H1 (cell line): ENCODE measurements around the gene CEMP1. TPM values are rescaled to one million over a fixed set of nuclear protein-coding genes. Genes with fewer than 3 reads are reported as not detected.

Experiments used
- BCL11A ChIP-seq, 2 experiments: IDR thresholded peaks; one replicate each; pipeline ENCODE4 v1.6.1; 2011; ENCODE audit warnings: low read depth in 2 of 2, low read length in 2 of 2, mild to moderate bottlenecking in 2 of 2
- EZH2 ChIP-seq: fragments of 200-600 bp; sonication (generic); IDR thresholded peaks from 2 replicates; pipeline ENCODE4 v1.7.1; 2012; ENCODE audit warnings: low read depth, mild to moderate bottlenecking, moderate library complexity, low read length, inconsistent platforms; ENCODE audit not compliant: severe bottlenecking
- GTF2F1 ChIP-seq: IDR thresholded peaks from 2 replicates; pipeline ENCODE4 v1.6.1; 2012; ENCODE audit warnings: low read depth, low read length, improper control_type of control experiment, borderline replicate concordance
- HDAC2 ChIP-seq, 2 experiments: fragments of 300-600 bp in 1 of 2; sonication (generic) in 1 of 2; IDR thresholded peaks; 2 replicates each; pipeline ENCODE4 v1.6.1; 2011 to 2012; ENCODE audit warnings: low read depth in 2 of 2, low read length in 2 of 2, mild to moderate bottlenecking in 2 of 2, moderate library complexity in 2 of 2, borderline replicate concordance in 1 of 2, inconsistent platforms in 1 of 2
- JUN ChIP-seq: IDR thresholded peaks from 2 replicates; pipeline ENCODE4 v1.6.1; 2011; ENCODE audit warnings: low read depth, mild to moderate bottlenecking, improper control_type of control experiment, low read length
- KDM4A ChIP-seq: IDR thresholded peaks from one replicate; pipeline ENCODE4 v1.7.1; 2012; ENCODE audit warnings: low read depth, mild to moderate bottlenecking, moderate library complexity, low read length, inconsistent platforms; ENCODE audit not compliant: severe bottlenecking
- MAFK ChIP-seq: IDR thresholded peaks from 2 replicates; pipeline ENCODE4 v1.6.1; 2012; ENCODE audit warnings: low read depth, mild to moderate bottlenecking, improper control_type of control experiment, low read length
- MAX ChIP-seq: IDR thresholded peaks from 2 replicates; pipeline ENCODE4 v1.6.1; 2012; ENCODE audit warnings: inconsistent platforms
- NANOG ChIP-seq: IDR thresholded peaks from 2 replicates; pipeline ENCODE4 v1.6.1; 2011; ENCODE audit warnings: low read length, low read depth, mild to moderate bottlenecking, inconsistent platforms; ENCODE audit not compliant: insufficient read depth, poor library complexity, severe bottlenecking
- PHF8 ChIP-seq: fragments of 200-600 bp; sonication (generic); conservative IDR thresholded peaks from 2 replicates; pipeline ENCODE4 v1.7.1; 2012; ENCODE audit warnings: low read depth, mild to moderate bottlenecking, inconsistent platforms, low read length, moderate library complexity
- RNF2 ChIP-seq: fragments of 200-900, 300-1000 bp; sonication (generic); IDR thresholded peaks from 2 replicates; pipeline ENCODE4 v1.7.1; 2016; ENCODE audit warnings: borderline replicate concordance, low read depth, mild to moderate bottlenecking, antibody characterized with exemption, low read length; ENCODE audit not compliant: poor library complexity, severe bottlenecking; ENCODE audit errors: missing control alignments
- RXRA ChIP-seq: IDR thresholded peaks from 2 replicates; pipeline ENCODE4 v1.6.1; 2011; ENCODE audit warnings: low read depth, mild to moderate bottlenecking, low read length, moderate library complexity; ENCODE audit not compliant: insufficient read depth
- SIN3A ChIP-seq, 2 experiments: IDR thresholded peaks in 1 of 2; conservative IDR thresholded peaks in 1 of 2; 2 replicates each; pipeline ENCODE4 v1.6.1; 2011 to 2012; ENCODE audit warnings: low read length in 2 of 2, improper control_type of control experiment in 1 of 2, low read depth in 1 of 2, mild to moderate bottlenecking in 1 of 2
- SUZ12 ChIP-seq: fragments of 200-600 bp; sonication (generic); IDR thresholded peaks from 2 replicates; pipeline ENCODE4 v1.6.1; 2012; ENCODE audit warnings: mild to moderate bottlenecking, inconsistent platforms, low read length, moderate library complexity, mixed read lengths
- TAF1 ChIP-seq: IDR thresholded peaks from 2 replicates; pipeline ENCODE4 v1.6.1; 2011; ENCODE audit warnings: mild to moderate bottlenecking, low read depth, low read length
- TAF7 ChIP-seq: optimal IDR thresholded peaks from 2 replicates; pipeline ENCODE3; 2011; ENCODE audit warnings: low read depth, mild to moderate bottlenecking, inconsistent platforms, low read length, moderate library complexity, borderline replicate concordance
- TBP ChIP-seq: IDR thresholded peaks from 2 replicates; pipeline ENCODE4 v1.6.1; 2011; ENCODE audit warnings: low read depth, low read length, improper control_type of control experiment
- TEAD4 ChIP-seq: IDR thresholded peaks from 2 replicates; pipeline ENCODE4 v1.6.1; 2012; ENCODE audit warnings: low read depth, low read length, inconsistent platforms, mixed read lengths
- USF2 ChIP-seq: IDR thresholded peaks from 2 replicates; pipeline ENCODE4 v1.6.1; 2011; ENCODE audit warnings: low read length, improper control_type of control experiment
- YY1 ChIP-seq: IDR thresholded peaks from 2 replicates; pipeline ENCODE4 v1.6.1; 2011; ENCODE audit warnings: low read depth, mild to moderate bottlenecking, low read length
- polyA plus RNA-seq, 7 experiments: library from polyadenylated mRNA; depleted of rRNA in 3 of 7; stranded (reverse) in 5 of 7; unstranded in 2 of 7; fragments of >200 nt in 5 of 7; fragments of 200-250 nt in 2 of 7; gene quantifications; 1 replicate in 5 of 7; 2 replicates in 1 of 7; 4 replicates in 1 of 7; pipeline versions ENCODE4 v1.2.1 to v1.2.3, GENCODE V29; 2011 to 2013; ENCODE audit warnings: missing spikeins in 2 of 7, mixed read lengths in 2 of 7
- total RNA-seq: library from RNA; stranded (reverse); fragmentation: NEBNext Ultra II Directional; extraction: Animal tissue kit (Norgen Biotek cat#: 25700); gene quantifications from 2 replicates; pipeline ENCODE4 v1.2.1, GENCODE V29; 2021

Gene CEMP1
- total and polyA plus RNA-seq, 2 of the 8 experiments (the other 6 are each of a cell fraction or from before 2014, with no cell fraction given): not detected

GRCh38 chr16:2531696-2532493 lies 687 bp upstream of the CEMP1 start (continued):
- TF ChIP-seq RNF2: no peak
- TF ChIP-seq PHF8: peak; percentile 38; the same call in 1 of the 2 replicates
- TF ChIP-seq EZH2: no peak
- peak; percentile 62; the same call in 1 of the 2 replicates for TF ChIP-seq TAF1
- TF ChIP-seq HDAC2 (IDR thresholded peaks at IDR 0.05; ENCODE audit: borderline replicate concordance in 1 of 2, low read depth in 2 of 2, low read length in 2 of 2): 0 out of 4 replicates have a peak, but pooled peaks of 1 of the 2 experiments have one; percentile 10
- peak; percentile 80; the same call in 1 of the 2 replicates for TF ChIP-seq TEAD4
- peak; percentile 92 for TF ChIP-seq MAX
- TF ChIP-seq TBP: peak; percentile 34; the same call in 1 of the 2 replicates
- no peak for TF ChIP-seq MAFK
- no peak for TF ChIP-seq JUN
- peak; percentile 56 for TF ChIP-seq USF2
- no peak for TF ChIP-seq GTF2F1
- peak; percentile 52 for TF ChIP-seq KDM4A
- TF ChIP-seq BCL11A (IDR thresholded peaks at IDR 0.05; ENCODE audit: low read depth in 2 of 2, low read length in 2 of 2): no peak
- TF ChIP-seq RXRA: no peak
- TF ChIP-seq NANOG: peak; percentile 2
- TF ChIP-seq SUZ12: no peak
- TF ChIP-seq TAF7: peak; percentile 13
- TF ChIP-seq YY1: no peak
- TF ChIP-seq SIN3A (conservative IDR thresholded peaks at IDR 0.05 in 1 of 2, IDR thresholded peaks at IDR 0.05 in 1 of 2; ENCODE audit: low read depth in 1 of 2, low read length in 2 of 2): 0 out of 4 replicates have a peak, but pooled peaks of 1 of the 2 experiments have one; percentile 50
